ENCODE results near the gene ZNF331.

DNA sequence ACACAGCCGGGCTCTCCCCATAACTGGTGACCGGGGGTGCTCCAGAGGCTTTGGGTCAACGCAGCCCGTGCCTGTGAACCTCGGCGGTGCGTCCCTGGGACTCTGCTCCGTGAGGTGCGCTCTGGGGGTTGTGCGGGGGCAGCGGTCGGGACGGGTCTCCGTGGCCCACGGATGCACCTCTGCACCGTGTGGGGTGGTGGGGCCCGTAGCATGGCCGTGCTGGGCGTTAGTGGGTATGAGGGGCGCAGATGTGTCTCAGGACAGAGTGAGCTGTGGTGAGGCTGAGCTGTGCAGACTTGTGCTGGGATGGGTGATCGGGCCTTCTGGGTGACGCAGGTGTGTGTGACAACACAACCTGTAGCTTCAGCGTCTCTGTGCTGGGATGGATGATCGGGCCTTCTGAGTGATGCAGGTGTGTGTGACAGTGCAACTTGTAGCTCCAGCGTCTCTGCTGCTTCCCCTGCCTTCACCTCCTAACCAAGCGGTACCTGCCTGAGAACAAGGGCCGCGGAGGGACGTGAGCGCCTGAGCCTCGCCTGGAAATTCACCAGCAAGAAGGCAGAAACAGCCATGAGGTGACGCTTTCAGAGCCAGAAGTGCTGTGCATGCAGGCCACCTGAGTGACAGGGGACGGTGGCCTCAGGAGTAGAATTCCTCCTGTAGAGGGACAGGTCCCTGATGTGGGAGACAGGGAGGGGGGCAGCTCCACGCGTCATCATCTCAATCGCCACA lies 599 bp downstream of the ZNF331 start:
- TF ChIP-seq POLR2A (IDR thresholded peaks at IDR 0.05) (peak in 1 of 4 donors; percentile 39), CTCF (IDR thresholded peaks at IDR 0.05) (no peak), EP300 (IDR thresholded peaks at IDR 0.05) (no peak), POLR2AphosphoS5 (IDR thresholded peaks at IDR 0.05) (peak in 1 of 2 donors; percentile 1)
